ENCODE data around the gene ABHD12B.

Gene ABHD12B

DNA sequence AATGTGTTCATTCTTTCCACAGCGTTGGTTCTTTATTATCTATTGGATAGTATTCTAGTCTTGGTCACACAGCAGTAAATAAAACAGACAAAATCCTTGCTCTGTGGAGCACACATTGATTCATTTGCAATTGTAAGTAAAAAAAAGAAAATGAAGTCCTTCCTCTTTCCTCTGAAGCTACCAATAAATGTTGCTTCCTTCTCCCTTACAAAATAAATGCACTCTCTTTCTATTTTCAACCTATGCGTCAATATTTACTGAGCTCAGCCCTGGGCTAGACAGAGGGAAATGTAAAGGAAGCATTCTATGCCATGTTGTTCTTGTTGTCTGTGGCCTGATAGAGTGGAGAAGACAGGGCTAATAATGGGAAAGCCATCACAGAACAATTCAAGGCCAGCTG is 2.9 kb downstream of the ABHD12B start:
- DNase-seq (ENCODE audit: low read depth), result peak; percentile 21
- no peak for TF ChIP-seq MYC (IDR thresholded peaks at IDR 0.05; ENCODE audit: low read depth, low read length)
- TF ChIP-seq, protein P1, sequence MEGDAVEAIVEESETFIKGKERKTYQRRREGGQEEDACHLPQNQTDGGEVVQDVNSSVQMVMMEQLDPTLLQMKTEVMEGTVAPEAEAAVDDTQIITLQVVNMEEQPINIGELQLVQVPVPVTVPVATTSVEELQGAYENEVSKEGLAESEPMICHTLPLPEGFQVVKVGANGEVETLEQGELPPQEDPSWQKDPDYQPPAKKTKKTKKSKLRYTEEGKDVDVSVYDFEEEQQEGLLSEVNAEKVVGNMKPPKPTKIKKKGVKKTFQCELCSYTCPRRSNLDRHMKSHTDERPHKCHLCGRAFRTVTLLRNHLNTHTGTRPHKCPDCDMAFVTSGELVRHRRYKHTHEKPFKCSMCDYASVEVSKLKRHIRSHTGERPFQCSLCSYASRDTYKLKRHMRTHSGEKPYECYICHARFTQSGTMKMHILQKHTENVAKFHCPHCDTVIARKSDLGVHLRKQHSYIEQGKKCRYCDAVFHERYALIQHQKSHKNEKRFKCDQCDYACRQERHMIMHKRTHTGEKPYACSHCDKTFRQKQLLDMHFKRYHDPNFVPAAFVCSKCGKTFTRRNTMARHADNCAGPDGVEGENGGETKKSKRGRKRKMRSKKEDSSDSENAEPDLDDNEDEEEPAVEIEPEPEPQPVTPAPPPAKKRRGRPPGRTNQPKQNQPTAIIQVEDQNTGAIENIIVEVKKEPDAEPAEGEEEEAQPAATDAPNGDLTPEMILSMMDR (IDR thresholded peaks at IDR 0.05; ENCODE audit: low read depth, low read length), result no peak
- TF ChIP-seq, protein P2, sequence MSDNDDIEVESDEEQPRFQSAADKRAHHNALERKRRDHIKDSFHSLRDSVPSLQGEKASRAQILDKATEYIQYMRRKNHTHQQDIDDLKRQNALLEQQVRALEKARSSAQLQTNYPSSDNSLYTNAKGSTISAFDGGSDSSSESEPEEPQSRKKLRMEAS (IDR thresholded peaks at IDR 0.05; ENCODE audit: low read depth, low read length), result no peak
- TF ChIP-seq POLR2A (IDR thresholded peaks at IDR 0.05; ENCODE audit: extremely low read depth, insufficient read length), result no peak
- no peak overlapping the region for H3K4me3 ChIP-seq (ENCODE audit: low read depth, low read length)

DNA sequence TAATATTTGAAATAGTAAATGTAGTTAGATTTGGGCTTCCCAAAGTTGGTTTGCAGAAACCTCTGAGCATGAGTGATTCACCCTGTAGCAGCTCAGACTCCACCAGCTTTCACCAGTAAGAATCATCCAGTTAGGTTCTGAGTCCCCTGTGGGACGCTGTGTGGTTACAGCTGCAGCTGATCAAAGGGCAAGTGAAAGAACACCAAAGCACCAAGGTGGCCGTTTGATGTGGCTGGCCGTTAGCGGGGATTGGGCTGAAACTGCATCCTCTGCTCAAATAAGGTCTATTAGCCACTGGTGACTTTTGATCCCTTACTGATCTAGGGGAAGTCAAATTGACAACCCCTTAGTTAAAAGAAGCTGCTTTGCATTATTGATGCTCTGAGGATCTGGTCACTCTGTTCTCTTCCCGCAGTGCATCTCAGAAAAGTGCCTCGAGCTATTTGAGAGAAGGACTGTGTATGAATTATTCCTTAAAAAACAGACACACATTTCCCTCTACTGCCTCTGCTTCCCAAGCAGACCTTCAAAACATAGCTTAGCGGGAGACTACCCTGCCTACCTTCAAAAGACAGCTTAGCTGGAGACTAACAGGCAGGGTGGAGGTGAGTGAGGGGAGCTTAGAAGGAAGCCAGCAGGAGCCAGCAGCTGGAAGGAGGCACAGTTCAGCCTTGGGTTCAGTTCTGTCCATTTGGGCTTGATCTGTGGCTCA is 3.7 kb downstream of the ABHD12B start:
- peak; percentile 79 for DNase-seq (ENCODE audit: low read depth)
- H3K4me3 ChIP-seq (ENCODE audit: low read depth, low read length), result no peak overlapping the region
- TF ChIP-seq, protein P1 (IDR thresholded peaks at IDR 0.05; ENCODE audit: low read depth, low read length), result no peak
- no peak for TF ChIP-seq POLR2A (IDR thresholded peaks at IDR 0.05; ENCODE audit: extremely low read depth, insufficient read length)
- no peak for TF ChIP-seq MYC (IDR thresholded peaks at IDR 0.05; ENCODE audit: low read depth, low read length)
- TF ChIP-seq, protein P2 (IDR thresholded peaks at IDR 0.05; ENCODE audit: low read depth, low read length), result no peak

DNA sequence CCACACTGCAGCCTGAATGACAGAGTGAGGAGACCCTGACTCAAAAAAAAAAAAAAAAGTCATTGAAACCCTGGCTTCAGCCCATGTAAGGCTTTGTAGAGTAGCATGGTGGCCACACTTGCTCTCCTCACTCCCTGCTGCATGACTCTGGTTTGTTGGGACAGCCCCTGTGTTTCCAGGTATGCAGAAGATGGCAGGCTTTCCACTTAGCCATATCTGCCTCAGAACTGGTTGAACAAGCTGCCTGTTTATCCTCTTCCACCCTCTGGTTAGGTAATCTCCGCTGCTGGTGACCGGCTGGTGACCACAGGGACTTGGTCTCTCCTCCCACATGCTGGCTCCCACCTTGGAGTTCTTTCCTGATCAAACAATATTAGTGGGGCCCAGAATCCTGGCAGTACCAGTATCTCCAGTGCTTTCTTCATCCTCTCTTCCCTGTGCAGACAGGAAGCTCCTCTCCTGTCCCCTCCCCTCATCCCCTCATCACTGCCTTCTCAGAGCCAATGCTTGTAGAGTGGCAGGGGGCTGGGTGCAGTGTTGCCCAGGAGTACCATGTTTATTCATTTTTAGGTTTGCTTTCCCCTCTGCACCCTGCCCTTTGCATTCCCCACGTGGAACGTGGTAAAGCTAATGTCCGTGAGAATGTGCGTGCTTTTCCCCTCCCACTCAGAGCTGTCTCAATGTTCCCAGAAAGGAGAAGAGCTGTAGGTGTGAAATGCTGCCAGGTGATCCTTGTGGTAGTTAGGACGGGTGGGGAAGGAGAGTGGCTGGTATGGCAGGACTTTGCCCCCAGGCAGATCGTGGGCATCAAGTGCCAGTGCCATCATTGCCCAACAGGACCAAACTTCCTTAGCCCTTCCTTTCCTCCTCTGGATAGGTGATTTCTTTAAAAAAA is 11.3 kb downstream of the ABHD12B start:
- no peak for TF ChIP-seq POLR2A (IDR thresholded peaks at IDR 0.05; ENCODE audit: extremely low read depth, insufficient read length)
- TF ChIP-seq, protein P2 (IDR thresholded peaks at IDR 0.05; ENCODE audit: low read depth, low read length), result no peak
- TF ChIP-seq MYC (IDR thresholded peaks at IDR 0.05; ENCODE audit: low read depth, low read length), result no peak
- TF ChIP-seq, protein P1 (IDR thresholded peaks at IDR 0.05; ENCODE audit: low read depth, low read length), result no peak
- H3K4me3 ChIP-seq (ENCODE audit: low read depth, low read length), result no peak overlapping the region
- no peak for DNase-seq (ENCODE audit: low read depth)

DNA sequence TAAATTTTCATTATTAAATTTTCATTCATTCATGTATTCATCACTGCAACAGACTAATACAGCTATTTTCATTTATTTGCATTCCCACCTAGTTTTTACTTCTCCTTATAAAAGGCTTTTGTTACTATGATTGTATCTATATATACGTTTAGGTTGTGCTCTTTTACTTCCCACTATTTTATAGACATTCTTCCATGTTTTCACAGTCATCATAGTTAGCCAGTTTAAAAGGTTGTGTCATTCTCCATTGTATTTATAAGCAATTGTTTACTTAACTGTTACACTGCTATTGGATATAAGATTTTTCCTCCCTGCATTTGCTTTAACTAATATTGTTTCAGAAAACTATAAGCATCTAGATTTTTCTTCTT is 12.0 kb downstream of the ABHD12B start:
- TF ChIP-seq POLR2A (IDR thresholded peaks at IDR 0.05; ENCODE audit: extremely low read depth, insufficient read length) (no peak), MYC (IDR thresholded peaks at IDR 0.05; ENCODE audit: low read depth, low read length) (no peak)
- TF ChIP-seq, protein P1 (IDR thresholded peaks at IDR 0.05; ENCODE audit: low read depth, low read length), result no peak
- TF ChIP-seq, protein P2 (IDR thresholded peaks at IDR 0.05; ENCODE audit: low read depth, low read length), result no peak
- DNase-seq (ENCODE audit: low read depth), result no peak
- H3K4me3 ChIP-seq (ENCODE audit: low read depth, low read length), result no peak overlapping the region

DNA sequence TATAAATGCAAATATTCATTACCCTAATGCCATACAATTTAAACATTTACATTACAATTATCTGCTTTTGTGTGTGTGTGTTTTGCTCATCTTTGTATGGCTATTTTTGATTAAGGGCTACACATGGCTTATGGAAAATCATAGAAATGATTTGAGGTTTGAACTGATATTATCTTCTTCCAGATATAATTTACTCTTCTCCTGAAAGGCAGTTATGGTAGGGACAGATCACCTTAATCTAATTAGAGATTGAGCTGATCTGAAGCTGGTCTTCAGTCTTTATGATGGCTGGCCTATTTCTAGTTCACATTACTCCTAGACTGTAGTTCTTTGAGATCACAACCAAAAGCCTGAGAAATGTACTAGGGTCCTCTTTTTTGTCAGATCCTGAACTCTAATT is 15.6 kb downstream of the ABHD12B start:
- no peak for DNase-seq (ENCODE audit: low read depth)
- TF ChIP-seq, protein P1 (IDR thresholded peaks at IDR 0.05; ENCODE audit: low read depth, low read length), result no peak
- TF ChIP-seq, protein P2 (IDR thresholded peaks at IDR 0.05; ENCODE audit: low read depth, low read length), result no peak
- TF ChIP-seq POLR2A (IDR thresholded peaks at IDR 0.05; ENCODE audit: extremely low read depth, insufficient read length), result no peak
- no peak for TF ChIP-seq MYC (IDR thresholded peaks at IDR 0.05; ENCODE audit: low read depth, low read length)
- H3K4me3 ChIP-seq (ENCODE audit: low read depth, low read length), result no peak overlapping the region
